Lung microvascular endothelial cell (primary cell): ENCODE results near the gene SLC12A1. TPM values are rescaled to one million over a fixed set of nuclear protein-coding genes. Genes with fewer than 3 reads are reported as not detected.

Experiments used
- DNase-seq, 2 donors: peaks; one replicate each; pipeline versions ENCODE4 v3.0.0 to v3.0.0-alpha.2; 2010; ENCODE audit warnings: low read depth in 2 of 2
- total RNA-seq: library from RNA; depleted of rRNA; stranded (reverse); fragments of >200 nt; gene quantifications from 2 replicates; pipeline ENCODE4 v1.2.1, GENCODE V29; 2014

SLC12A1 gene
- not detected in 2 replicates for total RNA-seq

DNA sequence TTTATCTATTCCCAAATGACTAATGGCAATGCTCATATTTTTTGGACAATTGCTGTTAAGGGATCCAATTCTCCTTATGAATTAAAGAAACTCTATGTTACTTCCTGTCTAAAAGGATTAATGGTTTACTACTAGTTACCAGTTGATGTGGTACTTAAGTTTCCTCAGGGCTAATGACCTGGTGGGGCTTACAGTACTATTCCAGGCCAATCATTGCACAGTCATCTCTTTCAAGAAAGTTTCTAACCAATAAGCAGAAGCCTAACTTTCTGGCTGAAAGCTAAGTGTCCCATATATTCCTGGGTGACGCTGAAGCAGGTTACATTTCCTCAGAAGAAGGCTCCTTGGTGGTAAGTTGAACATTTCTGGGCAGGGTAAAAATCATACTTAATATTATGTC, at the start of gene SLC12A1:
Gene SLC12A1 (plus strand): TSS at position 322 of the 400 bp plus-strand sequence. CDS start 1,418 bp downstream, outside the sequence.
- no peak for DNase-seq

DNA sequence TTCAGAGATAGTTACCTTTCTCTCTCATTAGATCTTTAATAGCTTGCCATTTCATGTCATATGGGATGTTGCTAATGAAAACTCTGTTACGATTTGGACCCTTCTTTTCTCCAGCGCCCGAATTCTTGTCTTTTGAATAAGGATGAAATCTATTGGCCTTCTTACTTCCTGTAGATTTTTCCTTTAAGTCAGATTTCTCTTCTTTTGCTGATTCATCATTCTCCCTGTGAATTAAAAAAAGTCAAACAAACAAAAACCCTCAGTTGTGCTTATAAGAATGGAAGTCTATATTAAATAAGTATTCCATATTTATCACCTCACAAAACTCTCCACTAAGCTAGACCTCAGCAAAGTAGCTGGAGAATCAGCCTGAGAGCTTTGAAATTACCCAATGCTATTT, 37.5 kb upstream of the SLC12A1 start:
- no peak for DNase-seq

DNA sequence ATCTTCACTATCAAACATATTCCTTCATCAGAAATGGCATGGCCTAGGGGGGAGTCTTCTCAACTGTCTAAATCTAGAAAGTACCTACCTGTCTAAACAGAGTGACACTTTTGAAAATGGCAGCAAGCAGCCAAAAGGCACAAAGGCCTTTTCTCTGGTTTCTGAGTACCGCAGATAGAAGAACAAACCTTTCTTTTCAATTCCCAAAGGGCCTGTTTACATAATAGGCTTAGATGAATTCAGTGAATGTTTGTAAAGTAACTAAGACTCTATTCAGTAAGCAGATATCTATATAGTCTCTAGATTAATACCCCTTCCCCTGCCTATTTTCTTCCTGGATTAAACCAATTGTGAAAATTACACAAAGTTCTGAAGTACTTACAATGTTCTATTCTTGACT, 35.1 kb upstream of the SLC12A1 start:
- no peak for DNase-seq

- no peak for DNase-seq
Observed at GRCh38 chr15:48175126-48175525, 31.0 kb upstream of the SLC12A1 start.

GRCh38 chr15:48176112-48176511, 30.0 kb upstream of the SLC12A1 start:
- peak in 1 of 2 donors; percentile 44 for DNase-seq

DNA sequence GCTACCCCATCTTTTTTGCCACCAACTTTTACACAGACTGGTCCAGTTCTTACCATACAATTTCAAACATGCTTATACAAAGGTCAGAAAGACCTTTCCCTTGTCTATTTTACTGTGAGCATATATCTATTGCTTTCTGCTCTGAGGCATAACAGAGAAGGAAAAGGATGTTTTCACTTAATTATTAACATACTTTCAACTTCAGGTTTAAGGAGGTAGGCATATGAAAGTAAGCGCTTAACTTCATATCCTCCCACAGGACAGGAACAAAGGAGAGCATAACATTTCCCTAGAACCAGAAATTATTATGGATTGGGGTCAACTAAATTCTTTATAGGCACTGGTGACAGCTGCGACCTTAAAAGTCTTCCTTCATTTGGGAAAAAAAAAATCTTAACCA, 29.1 kb upstream of the SLC12A1 start:
- no peak for DNase-seq

- DNase-seq = peak; percentile 81 to 82
Observed at GRCh38 chr15:48177383-48177765, 28.7 kb upstream of the SLC12A1 start.

- DNase-seq = peak; percentile 79 to 89
Observed at GRCh38 chr15:48177766-48178647, 28.1 kb upstream of the SLC12A1 start, which contains the start of gene MYEF2. TSS of gene MYEF2 (minus strand) at chr15:48178295. CDS start at chr15:48178237, 58 bp downstream.

DNA sequence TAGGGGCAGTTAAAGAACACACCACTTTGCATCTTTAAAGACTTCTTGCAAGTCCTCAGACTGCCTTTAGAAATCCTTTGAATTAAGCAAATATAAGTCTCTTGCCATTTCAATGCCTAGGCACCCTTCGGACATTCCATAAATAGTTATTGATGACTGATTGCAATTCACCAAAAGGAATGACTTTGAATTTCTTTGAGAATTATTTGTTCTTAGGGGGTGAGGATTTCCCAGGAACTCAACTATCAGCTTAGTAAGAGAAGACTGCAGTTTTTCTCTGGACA, 27.5 kb upstream of the SLC12A1 start:
- no peak for DNase-seq

- DNase-seq = no peak
Observed at GRCh38 chr15:48182749-48183148, 23.4 kb upstream of the SLC12A1 start.

GRCh38 chr15:48185529-48185928, 20.6 kb upstream of the SLC12A1 start:
- DNase-seq = no peak

- no peak for DNase-seq
Observed at GRCh38 chr15:48186271-48186670, 19.8 kb upstream of the SLC12A1 start.

GRCh38 chr15:48190932-48191573, 15.0 kb upstream of the SLC12A1 start:
- peak; percentile 65 to 74 for DNase-seq

GRCh38 chr15:48191574-48192225, 14.4 kb upstream of the SLC12A1 start, which contains the start of gene CTXN2:
TSS of gene CTXN2 (plus strand) at chr15:48191665. CDS start at chr15:48201301, 9,636 bp downstream.
- no peak for DNase-seq

DNA sequence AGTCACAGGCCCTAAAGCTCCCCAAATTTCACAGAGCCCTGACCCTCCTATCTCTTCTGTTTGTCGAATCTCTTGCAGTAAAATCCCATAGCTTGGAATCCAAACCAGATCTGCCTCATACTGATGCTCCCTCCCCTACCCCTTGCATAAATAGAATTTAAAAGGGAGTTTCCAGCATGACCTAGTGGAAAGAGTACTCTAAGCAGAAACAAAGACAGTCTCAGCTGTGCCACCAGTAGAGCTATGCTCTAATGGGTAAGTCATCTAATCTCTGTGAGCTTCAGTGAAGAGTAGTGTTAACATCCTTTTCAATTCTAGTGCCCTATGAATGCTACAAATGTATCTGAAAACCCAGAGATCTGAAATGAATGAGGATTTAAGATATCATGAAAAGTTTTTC, 4.0 kb upstream of the SLC12A1 start:
- DNase-seq = no peak

DNA sequence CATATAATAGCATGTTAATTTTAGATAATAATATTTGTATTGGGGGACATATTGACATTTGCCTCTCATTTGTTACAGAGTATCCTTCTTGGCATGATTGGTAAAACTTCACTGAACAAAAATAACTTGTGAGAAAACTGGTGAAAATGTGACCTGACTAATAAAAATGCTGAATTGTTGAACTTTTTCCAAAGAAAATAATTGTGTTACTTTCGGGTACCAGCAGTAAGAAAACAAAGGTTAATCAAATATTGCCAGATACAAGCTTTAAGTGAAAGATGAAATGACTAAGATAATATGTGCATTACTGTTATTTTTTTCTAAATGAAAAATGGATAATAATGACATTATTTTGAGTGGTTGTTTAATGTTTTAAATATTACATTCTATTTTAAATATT, 15.2 kb downstream of the SLC12A1 start:
- no peak for DNase-seq

- no peak for DNase-seq
Observed at GRCh38 chr15:48221885-48222284, 15.8 kb downstream of the SLC12A1 start.

DNA sequence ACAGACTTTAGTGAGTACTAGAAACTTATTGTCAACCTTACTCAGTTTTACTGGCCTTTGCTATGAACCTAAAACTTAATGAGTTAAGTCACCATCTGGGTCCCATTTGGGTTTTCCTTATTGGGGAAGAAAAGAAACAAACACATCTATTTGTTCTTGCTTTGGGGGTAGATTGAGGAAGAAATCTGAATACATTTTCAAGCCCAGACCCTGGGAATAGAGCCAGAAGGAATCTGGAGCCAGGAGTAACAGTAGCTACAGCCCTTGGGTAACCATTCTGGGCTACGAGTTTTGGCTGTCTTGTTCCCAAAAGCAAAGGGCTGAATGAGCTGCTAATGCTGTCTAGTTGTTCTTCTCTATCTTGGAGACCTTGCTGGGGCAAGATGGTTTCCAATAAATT, 16.5 kb downstream of the SLC12A1 start:
- DNase-seq = no peak

- DNase-seq = no peak
Observed at GRCh38 chr15:48225771-48226170, 19.7 kb downstream of the SLC12A1 start.

GRCh38 chr15:48230498-48230897, 24.4 kb downstream of the SLC12A1 start:
- no peak for DNase-seq

- no peak for DNase-seq
Observed at GRCh38 chr15:48233246-48233645, 27.1 kb downstream of the SLC12A1 start.

GRCh38 chr15:48239334-48239733, 33.2 kb downstream of the SLC12A1 start:
- DNase-seq = no peak
